ENCODE data around the gene RUNX1.

RUNX1 gene

DNA sequence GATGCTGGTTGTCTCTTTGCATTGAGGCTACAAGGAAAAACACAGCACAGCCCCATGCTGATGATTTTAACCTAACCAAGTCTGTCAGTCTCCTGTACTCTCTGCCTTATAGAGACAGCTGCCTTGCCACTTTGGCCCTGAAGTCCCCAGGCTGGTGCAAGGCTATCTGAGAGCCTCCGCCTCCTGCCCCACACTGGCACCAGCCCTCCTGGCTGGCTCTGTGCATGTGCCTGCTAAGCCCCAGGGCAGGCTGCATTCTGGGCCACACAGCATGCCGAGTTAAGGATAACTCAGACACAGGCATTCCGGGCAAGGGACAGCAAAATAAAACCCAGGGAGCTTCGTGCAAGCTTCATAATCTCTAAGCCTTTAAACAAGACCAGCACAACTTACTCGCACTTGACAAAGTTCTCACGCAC lies 910 bp downstream of the RUNX1 start:
- no peak for DNase-seq (ENCODE audit: extremely low spot score)
- ChIA-PET POLR2A (interaction anchor here (0.9 kb wide), 1 partner anchor 21 kb away, joined by 4 read pairs; no protein-coding TSS in a partner anchor), CTCF (interaction anchor here (0.6 to 0.7 kb wide), 3 partner anchors 87 to 768 kb away, joined by 4 to 5 read pairs (median 5); no protein-coding TSS in a partner anchor)

GRCh38 chr21:35046880-35047229 lies 2.2 kb downstream of the RUNX1 start:
- no peak for DNase-seq (ENCODE audit: extremely low spot score)
- ChIA-PET CTCF (interaction anchor here (0.6 kb wide), 1 partner anchor 671 kb away, joined by 3 read pairs; no protein-coding TSS in a partner anchor), POLR2A (interaction anchor here (1.2 kb wide), 1 partner anchor 9 kb away, joined by 3 read pairs; no protein-coding TSS in a partner anchor)
- no peak for TF ChIP-seq BHLHE40 (IDR thresholded peaks at IDR 0.05; ENCODE audit: borderline replicate concordance)
- TF ChIP-seq TARDBP (IDR thresholded peaks at IDR 0.05), result no peak
- no peak for TF ChIP-seq NFRKB (IDR thresholded peaks at IDR 0.05)
- no peak for TF ChIP-seq PKNOX1 (IDR thresholded peaks at IDR 0.05)
- no peak for TF ChIP-seq FOXA1 (IDR thresholded peaks at IDR 0.05)

More for the DNA sequence above, 910 bp downstream of the RUNX1 start:
- TF ChIP-seq CTBP1 (IDR thresholded peaks at IDR 0.05; ENCODE audit: borderline replicate concordance) (no peak), ZNF384 (IDR thresholded peaks at IDR 0.05) (no peak), FOXK2 (IDR thresholded peaks at IDR 0.05) (no peak), NFRKB (IDR thresholded peaks at IDR 0.05) (no peak), ARNT (IDR thresholded peaks at IDR 0.05) (no peak), PKNOX1 (IDR thresholded peaks at IDR 0.05) (no peak), FOXA1 (IDR thresholded peaks at IDR 0.05) (no peak), L3MBTL2 (conservative IDR thresholded peaks at IDR 0.05) (no peak), HDGF (IDR thresholded peaks at IDR 0.05; ENCODE audit: borderline replicate concordance) (no peak), SP1 (IDR thresholded peaks at IDR 0.05) (no peak), LEF1 (IDR thresholded peaks at IDR 0.05; ENCODE audit: borderline replicate concordance) (no peak), TARDBP (IDR thresholded peaks at IDR 0.05) (no peak), ELF4 (IDR thresholded peaks at IDR 0.05) (no peak), FOXM1 (IDR thresholded peaks at IDR 0.05; ENCODE audit: borderline replicate concordance) (no peak), SUZ12 (IDR thresholded peaks at IDR 0.05) (no peak), BHLHE40 (IDR thresholded peaks at IDR 0.05; ENCODE audit: borderline replicate concordance) (no peak)

DNA sequence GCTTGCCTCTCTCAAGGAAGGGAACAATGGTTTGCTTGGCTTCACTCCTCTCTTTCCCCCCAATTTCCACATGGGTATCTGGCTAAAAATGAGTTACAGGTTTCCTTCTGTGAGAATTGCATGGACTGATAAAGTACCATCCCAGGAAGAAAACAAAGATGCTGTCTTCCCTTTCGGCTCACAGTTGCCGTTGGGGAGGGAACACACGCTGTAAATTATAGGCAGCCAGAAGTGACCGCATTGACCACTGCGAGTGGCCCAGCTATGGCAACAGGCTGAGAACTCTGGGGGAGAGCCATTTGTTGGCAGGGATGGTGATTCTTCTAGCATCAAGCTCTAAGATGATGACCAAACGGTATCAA lies 2.9 kb downstream of the RUNX1 start:
- ChIA-PET CTCF (no interaction called here), POLR2A (interaction anchor here (1.2 kb wide), 1 partner anchor 8 kb away, joined by 3 read pairs; no protein-coding TSS in a partner anchor)
- TF ChIP-seq CTBP1 (IDR thresholded peaks at IDR 0.05; ENCODE audit: borderline replicate concordance), result no peak
- no peak for TF ChIP-seq L3MBTL2 (conservative IDR thresholded peaks at IDR 0.05)
- TF ChIP-seq NFRKB (IDR thresholded peaks at IDR 0.05), result no peak
- no peak for TF ChIP-seq PKNOX1 (IDR thresholded peaks at IDR 0.05)
- TF ChIP-seq SP1 (IDR thresholded peaks at IDR 0.05), result no peak
- no peak for TF ChIP-seq FOXA1 (IDR thresholded peaks at IDR 0.05)
- no peak for TF ChIP-seq HDGF (IDR thresholded peaks at IDR 0.05; ENCODE audit: borderline replicate concordance)
- no peak for TF ChIP-seq ARNT (IDR thresholded peaks at IDR 0.05)
- TF ChIP-seq ZNF384 (IDR thresholded peaks at IDR 0.05), result no peak
- no peak for TF ChIP-seq SUZ12 (IDR thresholded peaks at IDR 0.05)
- no peak for TF ChIP-seq LEF1 (IDR thresholded peaks at IDR 0.05; ENCODE audit: borderline replicate concordance)
- TF ChIP-seq FOXK2 (IDR thresholded peaks at IDR 0.05), result no peak
- no peak for TF ChIP-seq ELF4 (IDR thresholded peaks at IDR 0.05)
- no peak for TF ChIP-seq FOXM1 (IDR thresholded peaks at IDR 0.05; ENCODE audit: borderline replicate concordance)
- no peak for DNase-seq (ENCODE audit: extremely low spot score)

DNA sequence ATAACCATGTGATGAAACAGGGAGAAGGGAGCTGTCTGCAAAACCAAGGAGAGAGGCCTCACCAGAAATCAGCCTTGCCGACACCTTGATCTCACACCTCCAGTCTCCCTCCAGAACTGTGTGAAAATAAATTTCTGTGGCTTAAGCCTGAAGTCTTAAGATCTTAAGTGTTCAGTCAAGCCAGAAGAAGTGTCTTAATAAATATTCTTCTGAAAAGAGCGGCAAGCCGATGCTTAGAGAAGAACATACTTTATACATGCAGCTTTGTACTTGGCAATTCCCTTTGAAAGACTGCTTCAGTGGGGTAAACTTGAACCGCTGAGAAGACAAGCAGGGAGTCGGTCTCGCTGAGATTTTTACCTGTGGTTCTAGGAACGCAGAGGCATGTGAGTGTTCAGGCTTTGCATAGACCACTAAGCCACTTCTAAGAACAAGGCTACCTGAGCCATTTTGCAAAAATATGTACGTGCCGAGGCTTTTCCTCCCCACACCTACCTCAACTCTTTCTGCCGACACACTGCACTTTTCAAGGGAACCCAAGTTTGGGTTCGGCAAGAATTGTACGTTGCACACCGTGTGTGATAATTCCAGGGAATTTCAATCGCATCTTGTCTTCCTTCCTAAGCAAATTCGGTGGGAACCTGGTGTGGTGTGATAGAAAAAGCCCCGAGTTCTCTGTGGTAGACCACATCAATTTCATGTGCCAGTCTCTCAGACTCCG lies 3.4 kb downstream of the RUNX1 start:
- CTCF ChIA-PET, result no interaction called here
- no peak for TF ChIP-seq L3MBTL2 (conservative IDR thresholded peaks at IDR 0.05)
- no peak for TF ChIP-seq ELF4 (IDR thresholded peaks at IDR 0.05)
- no peak for TF ChIP-seq CTBP1 (IDR thresholded peaks at IDR 0.05; ENCODE audit: borderline replicate concordance)
- TF ChIP-seq SP1 (IDR thresholded peaks at IDR 0.05), result no peak
- TF ChIP-seq TARDBP (IDR thresholded peaks at IDR 0.05), result no peak
- TF ChIP-seq LEF1 (IDR thresholded peaks at IDR 0.05; ENCODE audit: borderline replicate concordance), result no peak
- no peak for TF ChIP-seq FOXK2 (IDR thresholded peaks at IDR 0.05)
- TF ChIP-seq BHLHE40 (IDR thresholded peaks at IDR 0.05; ENCODE audit: borderline replicate concordance), result no peak
- no peak for TF ChIP-seq ZNF384 (IDR thresholded peaks at IDR 0.05)
- TF ChIP-seq FOXA1 (IDR thresholded peaks at IDR 0.05), result no peak
- TF ChIP-seq PKNOX1 (IDR thresholded peaks at IDR 0.05), result no peak
- no peak for TF ChIP-seq NFRKB (IDR thresholded peaks at IDR 0.05)
- TF ChIP-seq FOXM1 (IDR thresholded peaks at IDR 0.05; ENCODE audit: borderline replicate concordance), result no peak
- TF ChIP-seq SUZ12 (IDR thresholded peaks at IDR 0.05), result no peak
- no peak for TF ChIP-seq HDGF (IDR thresholded peaks at IDR 0.05; ENCODE audit: borderline replicate concordance)
- TF ChIP-seq ARNT (IDR thresholded peaks at IDR 0.05), result no peak
- no peak for DNase-seq (ENCODE audit: extremely low spot score)
- POLR2A ChIA-PET, result interaction anchor here (1.2 kb wide), 1 partner anchor 7 kb away, joined by 3 read pairs; no protein-coding TSS in a partner anchor

DNA sequence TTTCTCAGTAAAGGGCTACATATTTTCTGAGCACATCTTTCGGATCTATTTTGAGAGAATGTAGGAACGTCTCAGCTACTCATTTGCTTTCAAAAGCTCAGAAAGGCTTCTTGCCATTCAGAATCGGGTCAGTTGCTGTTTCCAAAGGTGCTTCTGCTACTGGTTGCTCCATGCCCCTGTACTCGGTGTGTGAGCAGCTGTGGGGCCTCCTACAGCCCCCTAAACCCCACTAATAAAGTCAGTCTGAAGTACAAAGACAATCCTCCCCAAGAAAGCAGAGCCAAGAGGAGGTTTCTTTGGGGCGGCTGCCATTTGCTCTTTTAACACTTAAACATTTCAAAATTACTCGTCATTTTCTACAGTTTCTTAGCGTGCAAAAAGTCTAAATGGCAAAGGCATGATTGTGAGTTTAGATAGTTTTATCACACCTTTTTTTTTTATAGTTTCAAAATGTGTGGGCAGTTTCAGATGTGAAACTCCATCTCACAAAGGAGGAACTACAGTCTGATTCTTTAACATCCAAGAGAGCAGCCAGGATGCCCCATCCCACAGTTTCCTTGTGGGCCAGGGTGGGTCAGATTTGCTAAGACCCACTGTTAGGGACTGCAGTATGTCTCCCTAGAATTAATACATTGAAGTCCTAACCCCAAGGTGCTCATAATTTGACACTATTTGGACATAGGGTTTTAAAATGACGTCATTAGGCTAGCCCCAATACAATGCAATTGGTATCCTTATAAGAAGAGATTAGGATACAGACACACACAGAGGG lies 4.1 kb downstream of the RUNX1 start:
- POLR2A ChIA-PET, result no interaction called here
- TF ChIP-seq SP1 (IDR thresholded peaks at IDR 0.05), result no peak
- no peak for TF ChIP-seq ZNF384 (IDR thresholded peaks at IDR 0.05)
- TF ChIP-seq L3MBTL2 (conservative IDR thresholded peaks at IDR 0.05), result no peak
- no peak for TF ChIP-seq BHLHE40 (IDR thresholded peaks at IDR 0.05; ENCODE audit: borderline replicate concordance)
- no peak for TF ChIP-seq CTBP1 (IDR thresholded peaks at IDR 0.05; ENCODE audit: borderline replicate concordance)
- no peak for TF ChIP-seq PKNOX1 (IDR thresholded peaks at IDR 0.05)
- TF ChIP-seq TARDBP (IDR thresholded peaks at IDR 0.05), result no peak
- no peak for TF ChIP-seq ARNT (IDR thresholded peaks at IDR 0.05)
- TF ChIP-seq FOXA1 (IDR thresholded peaks at IDR 0.05), result no peak
- TF ChIP-seq HDGF (IDR thresholded peaks at IDR 0.05; ENCODE audit: borderline replicate concordance), result no peak
- DNase-seq (ENCODE audit: extremely low spot score), result no peak
- CTCF ChIA-PET, result interaction anchor here (0.6 kb wide), 1 partner anchor 58 kb away, joined by 3 read pairs; no protein-coding TSS in a partner anchor

Measured in HEK293T (cell line).